Stimulated activated CD4-positive, alpha-beta T cell treated with anti-CD3 and anti-CD28 coated beads, TNF-alpha, amount 100 ng/mL, for 1 hour (primary cell): ENCODE measurements around the gene NPC1.
"Not testable (repeated sequence)": the region's sequence is repeated elsewhere in the genome, so short reads cannot be mapped to it uniquely, and the experiment has no call there.

ENCODE experiments used
- DNase-seq, 3 donors: peaks; one replicate each; pipeline ENCODE4 v3.0.0-alpha.2; 2020; ENCODE audit warnings: low read depth in 3 of 3, low spot score in 1 of 3

Gene NPC1

DNA sequence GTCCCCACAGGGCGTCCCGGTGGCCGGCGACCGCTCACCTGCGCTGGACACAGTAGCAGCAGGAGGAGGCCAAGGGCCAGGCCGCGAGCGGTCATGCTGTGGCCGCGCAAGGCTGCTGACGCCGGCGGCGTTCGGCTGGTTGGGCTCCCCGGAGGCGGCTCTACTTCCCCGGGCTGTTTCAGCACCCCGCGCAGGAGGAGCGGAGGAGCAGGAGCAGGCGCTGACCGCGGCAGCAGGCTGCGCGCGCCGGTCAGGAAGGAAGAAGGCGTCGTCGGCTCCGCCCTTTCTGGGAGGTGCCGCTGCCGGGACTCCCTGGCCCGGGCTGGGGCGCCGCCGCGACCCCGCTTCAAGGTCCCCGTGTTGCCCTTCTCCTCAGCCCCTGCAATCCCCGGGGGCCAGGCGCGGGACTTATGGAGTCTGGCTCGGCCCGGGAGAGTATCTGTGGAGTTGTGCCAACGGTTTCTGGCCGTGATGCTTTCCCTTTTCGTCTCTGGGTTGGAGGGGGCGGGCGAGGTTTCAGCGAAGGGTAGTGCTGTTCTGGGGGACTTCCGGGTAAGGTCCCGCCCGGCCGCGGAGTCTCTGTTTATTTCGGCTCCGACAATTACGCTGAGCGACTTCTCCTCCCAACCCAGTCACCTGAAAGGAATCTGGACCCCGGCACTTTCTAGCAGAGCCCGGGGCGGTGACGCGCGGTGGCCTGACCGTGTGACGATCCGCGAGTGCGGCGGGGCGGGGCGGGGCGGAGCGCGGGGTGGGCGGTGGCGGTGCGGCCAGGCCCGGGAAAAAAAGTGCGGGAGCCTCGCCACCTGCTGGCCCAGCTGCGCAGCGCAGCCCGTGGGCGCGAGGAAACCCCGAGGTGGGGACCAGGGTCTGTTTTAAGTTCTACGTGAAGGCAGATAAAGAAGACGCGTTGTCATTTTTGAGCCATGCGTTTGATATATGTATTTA, at the start of gene NPC1:
Gene NPC1 (minus strand): TSS at position 258 of the 948 bp plus-strand sequence. CDS start 163 bp downstream, at position 95.
- DNase-seq: peak; percentile 77 to 88 (median 84)

DNA sequence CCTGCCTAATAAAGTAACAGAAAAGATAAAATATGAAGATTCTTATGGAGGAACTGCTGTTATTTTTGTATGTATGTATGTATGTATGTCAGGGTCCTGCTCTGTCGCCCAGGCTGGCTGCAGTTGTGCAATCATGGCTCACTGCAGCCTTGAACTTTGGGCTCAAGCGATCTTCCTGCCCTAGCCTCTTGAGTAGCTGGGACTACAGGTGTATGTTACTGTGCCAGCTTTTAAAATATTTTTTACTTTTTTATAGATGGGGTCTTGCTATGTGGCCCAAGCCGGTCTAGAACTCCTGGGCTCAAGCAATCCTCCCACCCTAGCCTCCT, 49.7 kb upstream of the NPC1 start:
- no peak for DNase-seq

DNA sequence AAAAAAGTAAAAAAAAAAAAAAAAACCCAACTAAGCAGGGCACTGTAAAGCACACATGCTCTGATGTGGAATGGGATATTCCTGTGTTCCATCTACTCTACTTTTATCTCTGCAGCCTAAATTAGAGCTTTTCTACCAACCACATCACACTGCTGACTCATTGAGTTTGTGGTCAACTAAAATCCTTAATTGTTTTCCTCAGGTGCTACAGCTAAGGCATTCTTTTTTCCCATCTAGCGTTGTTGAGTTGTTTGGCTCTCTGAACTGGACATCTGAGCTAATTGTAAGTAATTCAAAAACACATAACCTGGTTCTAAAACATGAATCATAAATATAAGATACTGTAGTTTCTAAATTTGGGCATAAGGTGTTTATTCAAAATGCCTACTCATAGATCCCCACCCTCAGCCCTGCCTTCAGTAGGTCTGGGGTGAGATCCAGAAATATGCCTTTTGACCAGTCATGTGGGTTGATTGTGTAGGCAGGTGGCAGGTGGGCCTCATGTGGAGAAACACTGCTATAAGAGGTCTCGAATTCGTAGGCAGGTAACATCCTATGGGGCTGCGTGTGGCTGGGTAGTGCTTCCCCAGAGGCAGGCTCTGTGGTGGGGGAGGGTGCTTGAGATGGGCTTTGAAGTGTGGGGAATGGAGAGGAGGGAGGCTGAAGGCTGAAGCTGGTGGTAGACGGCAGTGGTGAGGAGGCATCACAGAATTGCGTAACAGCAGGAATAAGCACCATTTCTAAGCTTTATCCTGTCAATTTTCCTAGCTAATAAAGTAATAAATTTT, 49.2 kb upstream of the NPC1 start:
- no peak for DNase-seq

DNA sequence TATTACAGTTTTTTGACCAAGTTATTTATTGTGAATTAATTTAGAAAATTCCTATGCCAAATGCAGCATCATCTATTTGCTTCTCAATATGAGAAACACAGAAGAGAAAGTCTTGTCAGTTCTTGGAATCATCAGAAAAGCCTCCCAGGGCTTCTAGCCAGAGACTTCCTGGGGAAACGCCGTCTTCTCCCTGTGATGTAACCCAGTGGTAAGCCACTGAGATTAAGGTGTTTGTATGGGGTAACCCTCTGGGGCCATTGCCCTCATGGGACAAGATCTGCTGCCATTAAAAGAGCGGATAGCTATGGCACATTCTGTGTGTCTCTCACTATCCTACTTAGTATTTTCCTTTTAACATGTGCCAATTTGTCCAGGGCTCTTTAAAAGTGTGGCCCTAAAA, 48.4 kb upstream of the NPC1 start:
- DNase-seq: no peak

DNA sequence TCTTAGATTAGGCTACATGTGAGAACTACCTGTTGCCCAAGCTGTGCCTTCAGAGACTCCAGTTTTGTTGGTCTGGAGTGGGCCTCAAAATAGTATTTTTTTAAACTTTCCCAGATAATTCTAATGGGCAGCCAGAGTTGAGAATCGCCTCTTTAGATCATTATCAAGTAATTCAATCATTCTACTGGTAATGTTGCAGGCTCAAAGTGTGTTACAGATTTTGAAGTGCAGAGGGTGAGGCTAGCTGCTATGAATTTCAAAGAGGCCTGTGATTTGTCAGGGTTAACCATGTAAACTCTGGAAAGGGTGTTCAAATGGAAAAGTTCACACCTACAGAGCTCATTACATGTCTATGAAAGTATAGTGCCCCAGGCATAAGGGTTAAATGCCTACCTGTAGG, 46.3 kb upstream of the NPC1 start:
- DNase-seq: no peak

DNA sequence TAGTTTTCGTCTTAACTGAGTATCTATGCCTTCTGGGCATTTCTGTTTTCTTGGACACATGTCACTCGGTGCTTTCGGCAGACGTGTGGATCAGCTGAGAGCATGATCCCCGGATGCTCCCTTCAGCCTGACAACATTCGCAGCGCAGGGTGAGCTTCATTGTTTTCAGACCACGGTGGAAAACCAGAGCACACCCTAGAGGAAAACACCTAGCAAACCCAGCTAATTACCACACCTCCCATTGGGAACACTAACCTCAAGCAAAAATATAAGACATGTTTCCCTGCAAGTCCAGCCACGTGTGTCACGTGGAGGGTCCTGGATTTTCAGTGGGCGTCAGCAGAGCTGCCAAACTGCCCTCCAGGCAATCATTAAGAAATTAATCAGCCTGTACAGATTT, 45.4 kb upstream of the NPC1 start:
- no peak for DNase-seq

DNA sequence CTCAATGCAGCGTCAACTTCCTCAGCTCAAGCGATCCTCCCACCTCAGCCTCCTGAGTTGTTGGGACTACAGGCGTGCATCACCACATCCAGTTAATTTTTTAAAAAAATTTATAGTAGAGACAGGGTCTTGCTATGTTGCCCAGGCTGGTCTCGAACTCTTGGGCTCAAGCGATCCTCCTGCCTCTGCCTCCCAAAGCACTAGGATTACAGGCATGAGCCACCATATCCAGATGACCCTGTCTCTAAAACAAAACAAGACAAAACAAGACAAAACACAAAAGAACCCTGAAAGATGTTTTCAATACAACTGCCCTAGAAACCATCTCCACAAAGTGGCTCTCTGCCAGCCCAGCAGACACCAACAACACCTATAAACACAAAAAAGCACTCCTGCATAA, 45.0 kb upstream of the NPC1 start:
- DNase-seq: no peak

DNA sequence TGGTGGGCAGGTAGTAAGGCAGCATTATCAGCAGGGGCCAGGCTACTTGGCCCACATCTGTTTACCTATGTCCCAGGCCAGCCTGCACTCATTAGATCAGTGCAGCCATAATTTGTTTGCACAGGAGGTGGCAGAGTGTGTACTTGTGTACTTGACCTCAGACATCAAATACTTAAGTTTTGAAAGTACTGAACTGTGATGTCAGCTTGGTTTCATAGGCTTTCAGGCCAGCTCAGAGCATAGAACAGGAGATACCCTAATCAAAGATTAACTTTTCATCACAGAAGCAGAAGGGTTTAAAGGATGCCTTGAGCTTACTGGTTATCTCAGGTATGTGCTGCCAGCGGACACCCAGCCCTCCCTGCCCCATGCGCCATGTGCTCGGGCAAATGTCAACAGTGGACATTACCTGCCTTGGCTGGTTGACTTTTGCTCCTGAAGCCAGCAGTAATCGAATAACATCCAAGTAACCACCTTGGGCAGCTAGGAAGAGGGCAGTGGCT, 43.2 kb upstream of the NPC1 start:
- DNase-seq: no peak

DNA sequence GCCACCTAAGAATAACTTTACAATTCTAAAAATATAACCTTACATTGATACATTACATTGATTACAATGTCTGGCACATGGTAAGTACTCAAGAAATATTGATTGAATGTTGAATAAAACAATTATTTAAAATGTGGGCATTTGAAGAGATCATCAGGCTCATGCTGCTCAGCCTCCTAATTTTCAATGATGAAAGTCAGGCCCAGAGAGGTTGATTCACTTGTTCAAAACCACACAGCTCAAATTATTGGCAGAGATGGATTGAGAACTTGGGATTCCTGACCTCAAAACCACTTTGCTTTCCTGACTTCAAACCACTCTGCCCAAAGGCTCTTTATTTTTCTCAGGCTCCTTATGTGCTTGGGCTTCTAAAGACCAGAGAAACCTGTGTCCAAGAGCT, 41.7 kb upstream of the NPC1 start:
- no peak for DNase-seq

DNA sequence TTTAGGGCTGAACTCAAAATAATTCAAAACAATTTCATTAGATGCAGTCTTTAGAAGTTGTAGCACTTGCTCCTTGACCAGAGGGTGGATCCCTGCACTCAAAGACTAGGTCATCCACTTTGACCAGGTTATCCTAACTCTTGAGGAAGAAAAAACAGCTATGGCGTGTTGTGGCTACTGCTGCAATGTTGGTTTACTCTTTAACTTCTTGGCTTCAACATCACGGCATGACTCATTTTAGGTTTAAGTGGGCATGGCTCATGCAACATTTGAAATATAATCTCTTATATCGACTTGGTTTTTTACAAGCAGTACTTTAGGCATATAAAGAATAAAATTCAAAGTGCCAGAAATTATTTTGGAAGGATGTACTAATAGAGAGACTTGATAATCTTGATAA, 41.0 kb upstream of the NPC1 start:
- no peak for DNase-seq

DNA sequence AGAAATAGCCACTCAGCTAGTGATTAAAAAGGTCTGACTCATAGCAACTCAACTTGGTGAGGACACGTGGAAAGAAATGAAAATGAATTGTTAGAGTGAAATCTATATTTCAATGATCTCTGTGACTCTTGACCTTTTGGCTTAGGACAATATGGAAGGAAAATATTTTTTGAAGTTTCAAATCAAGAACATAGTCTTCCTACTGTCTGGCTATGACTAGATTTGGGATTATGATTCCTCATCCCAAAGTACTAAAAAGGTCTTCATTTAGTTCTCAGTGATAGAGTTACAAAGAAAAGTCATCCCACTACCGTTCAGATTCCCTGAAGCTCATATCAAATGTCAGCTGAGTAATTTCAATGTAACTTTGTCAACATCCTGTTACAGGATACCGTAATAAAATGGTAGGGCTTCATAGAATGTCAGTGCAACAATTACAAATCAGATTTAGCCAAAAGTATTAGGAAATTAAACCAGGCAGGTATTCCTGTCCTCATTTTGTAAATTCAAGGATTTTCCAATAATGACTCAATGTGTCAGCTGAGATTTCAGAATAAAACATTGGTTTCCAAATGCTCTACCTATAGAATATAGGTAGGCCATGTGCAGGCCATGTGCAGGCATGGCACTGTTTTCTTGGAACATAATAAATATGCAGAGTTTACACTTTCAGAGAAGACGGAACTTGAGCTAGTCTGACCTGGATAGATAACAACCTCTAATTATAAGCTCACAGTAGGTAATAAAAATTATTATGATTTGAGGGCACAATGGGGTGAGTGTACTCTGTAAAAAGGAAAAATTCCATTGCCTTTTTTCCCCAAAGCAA, 40.4 kb upstream of the NPC1 start:
- DNase-seq: no peak

DNA sequence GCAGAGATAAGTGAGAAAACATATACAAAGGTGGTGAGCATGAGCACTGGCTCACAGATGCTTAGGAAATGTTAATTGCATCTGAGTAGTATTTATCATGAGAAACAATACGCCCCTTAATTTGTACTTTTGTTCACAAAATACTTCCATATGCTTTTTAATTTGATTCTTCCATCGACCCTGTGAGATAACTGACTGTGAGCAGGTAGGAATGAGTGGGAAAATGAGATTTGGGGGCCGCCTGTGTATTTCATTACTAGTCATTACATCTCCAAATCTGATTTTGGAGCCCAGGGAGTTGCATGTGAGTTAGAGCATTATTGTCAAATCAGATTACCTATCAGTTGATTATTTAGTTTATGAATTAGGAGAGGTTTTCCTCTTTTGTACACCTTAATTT, 36.7 kb upstream of the NPC1 start:
- DNase-seq: no peak

DNA sequence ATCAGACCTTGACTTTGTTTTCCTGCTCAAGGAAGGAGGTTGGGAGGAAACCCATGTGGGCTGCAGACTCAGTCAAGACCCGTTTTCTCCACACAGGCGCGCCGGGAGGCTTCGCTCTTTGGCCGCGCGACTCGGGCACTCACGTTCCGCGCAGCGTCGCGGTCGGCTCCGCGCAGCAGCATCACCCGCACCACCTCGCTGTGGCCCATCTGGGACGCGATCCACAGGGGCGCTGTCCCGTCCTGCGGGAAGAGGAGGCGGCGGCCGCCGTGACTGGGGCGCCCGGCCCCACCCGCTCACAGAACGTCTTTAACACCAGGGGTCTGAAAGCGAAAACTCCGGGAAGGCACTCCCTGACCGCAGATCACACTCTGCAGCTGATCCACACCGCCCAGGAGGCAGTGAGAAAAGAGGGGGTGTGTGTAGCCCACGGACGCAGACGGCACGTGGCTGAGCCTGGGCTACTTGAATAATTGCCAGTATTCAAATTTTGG, 33.1 kb upstream of the NPC1 start:
- no peak for DNase-seq

DNA sequence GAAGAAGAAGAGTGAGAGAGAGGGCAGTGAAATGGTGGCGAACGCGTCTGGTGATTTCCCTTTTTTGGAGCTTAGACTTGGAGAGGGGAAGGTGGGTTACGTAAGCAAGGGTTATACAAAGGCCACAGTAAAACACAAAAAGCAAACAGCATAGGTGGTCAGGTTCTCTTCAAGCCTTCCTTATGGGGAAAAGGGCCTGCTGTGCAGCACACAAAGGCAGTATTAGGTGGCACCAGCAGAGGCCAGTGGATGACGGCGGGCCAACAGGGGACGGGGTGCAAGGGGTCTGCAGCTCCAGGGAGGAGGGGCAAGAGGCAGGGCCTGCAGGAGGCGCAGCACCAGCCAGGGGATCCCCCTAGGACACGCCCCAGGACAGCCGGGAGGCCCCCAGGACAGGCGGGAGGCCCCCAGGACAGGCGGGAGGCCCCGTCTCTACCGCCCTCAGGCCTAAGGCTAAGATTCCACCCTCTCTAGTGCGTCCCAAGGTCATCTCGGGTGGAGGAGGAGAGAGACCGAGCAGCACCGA, 32.6 kb upstream of the NPC1 start:
- no peak for DNase-seq

DNA sequence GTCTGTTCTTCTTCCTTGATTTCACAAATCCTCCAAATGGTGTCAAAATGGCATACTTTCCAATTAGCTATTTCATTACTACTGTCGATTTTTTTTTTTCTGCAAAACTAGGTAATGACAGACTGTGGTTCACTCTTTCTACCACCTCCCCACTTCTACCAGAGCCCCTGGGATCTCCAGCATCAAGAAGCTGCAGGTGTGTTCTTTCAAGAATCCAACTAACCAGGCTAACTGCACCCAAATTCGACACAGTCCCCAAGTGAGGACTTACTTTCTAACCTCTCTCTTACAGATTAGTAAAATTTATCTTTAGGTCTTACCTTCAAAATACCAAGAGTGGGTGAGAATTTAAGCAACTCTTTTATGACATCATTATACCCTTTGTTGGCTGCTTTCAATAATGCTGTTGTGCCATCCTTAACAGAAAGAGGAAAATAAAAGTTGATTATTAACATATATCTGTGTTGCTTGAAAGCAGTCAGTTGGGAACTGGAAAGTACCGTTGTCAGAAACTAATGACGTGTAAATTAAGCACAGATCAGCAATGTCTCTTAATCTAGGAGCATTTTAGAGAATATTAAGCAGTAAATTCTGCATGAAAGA, 31.2 kb upstream of the NPC1 start:
- DNase-seq: no peak

DNA sequence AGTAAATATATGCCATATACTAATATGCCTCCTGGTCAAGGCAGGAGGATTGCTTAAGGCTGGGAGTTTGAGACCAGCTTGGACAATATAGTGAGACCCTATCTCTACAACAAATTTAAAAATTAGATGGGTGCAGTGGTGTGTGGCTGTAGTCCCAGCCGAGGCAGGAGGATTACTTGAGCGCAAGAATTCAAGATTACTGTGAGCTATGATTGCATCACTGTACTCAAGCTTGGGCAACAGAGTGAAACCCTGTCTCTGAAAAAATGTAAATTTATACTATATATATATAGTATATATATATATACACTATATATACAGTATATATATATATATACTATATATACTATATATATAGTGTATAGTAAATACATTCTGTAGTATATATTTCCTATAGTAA, 30.0 kb upstream of the NPC1 start:
- no peak for DNase-seq

DNA sequence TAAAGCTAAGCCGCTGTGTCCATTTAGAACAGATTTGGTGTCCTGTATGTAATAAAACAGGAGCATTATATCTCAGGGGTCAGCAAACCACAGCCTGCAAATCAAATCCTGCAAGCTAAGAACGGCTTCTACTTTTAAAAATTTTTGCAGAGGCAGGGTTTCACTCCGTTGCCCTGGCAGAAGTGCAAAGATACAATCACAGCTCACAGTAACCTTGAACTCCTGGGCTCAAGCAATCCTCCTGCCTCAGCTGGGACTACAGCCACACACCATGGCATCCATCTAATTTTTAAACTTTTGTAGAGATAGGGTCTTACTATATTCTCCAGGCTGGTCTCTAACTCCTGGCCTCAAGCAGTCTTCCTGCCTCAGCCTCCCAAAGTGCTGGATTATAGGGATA, 28.6 kb upstream of the NPC1 start:
- no peak for DNase-seq

DNA sequence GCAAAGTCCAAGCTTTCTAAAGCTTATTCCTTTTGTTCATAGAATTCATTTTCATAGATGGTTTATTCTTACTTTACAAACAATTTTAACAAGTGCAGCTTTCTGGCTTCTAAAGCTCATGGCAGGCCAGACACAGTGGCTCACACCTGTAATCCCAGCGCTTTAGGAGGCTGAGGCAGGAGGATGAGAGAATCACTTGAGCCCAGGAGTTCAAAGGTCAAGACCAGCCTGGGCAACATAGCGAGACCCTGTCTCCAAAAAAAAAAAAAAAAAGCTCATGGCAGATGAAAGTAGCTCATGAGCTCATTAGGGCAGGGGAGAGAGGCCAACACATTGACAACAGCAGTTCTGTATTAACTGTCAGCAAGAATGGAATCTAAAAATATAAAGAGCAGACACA, 28.1 kb upstream of the NPC1 start:
- DNase-seq: no peak

DNA sequence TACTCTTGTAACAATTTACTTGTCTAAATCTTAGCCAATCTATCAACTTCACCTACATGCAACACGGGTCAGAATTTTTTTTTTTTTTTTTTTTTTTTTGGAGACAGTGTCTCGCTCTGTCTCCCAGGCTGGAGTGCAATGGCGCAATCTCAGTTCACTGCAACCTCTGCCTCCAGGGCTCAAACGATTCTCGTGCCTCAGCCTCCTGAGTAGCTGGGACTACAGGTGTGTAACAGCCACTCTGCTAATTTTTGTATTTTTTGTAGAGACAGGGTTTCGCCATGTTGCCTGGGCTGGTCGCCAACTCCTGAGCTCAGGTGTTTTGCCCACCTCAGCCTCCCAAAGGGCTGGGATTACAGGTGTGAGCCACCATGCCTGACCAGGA, 26.8 kb upstream of the NPC1 start:
- DNase-seq: not testable (repeated sequence)

DNA sequence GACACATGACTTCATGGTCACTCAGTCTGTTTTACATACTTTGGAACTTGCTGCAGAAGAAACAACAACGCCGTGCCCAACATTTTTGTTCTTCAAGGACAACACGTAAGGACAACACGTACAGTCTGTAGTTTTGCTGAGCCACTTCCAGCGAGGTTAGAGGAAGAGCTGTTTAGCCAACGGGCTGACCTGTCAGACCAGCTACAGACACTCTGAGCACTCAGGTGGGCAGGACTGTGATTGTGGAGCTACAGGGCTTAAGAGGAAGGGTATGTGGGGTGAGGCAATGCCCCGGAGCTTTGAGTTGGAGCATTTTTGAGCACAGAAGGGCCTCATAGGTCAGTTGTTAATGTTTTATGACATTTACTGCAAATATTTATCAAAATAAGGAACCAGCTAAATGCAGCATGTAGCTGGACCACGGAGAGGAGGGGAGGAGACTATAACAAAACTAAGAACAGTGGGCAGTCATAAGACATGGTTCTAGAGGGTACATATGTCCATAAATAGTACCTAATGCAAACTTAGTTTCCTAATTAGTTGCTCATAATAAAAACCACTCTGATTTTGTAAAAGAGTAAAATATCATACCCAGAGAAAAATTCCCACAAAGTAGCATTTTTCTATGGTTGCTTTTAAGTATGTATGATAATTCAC, 26.3 kb upstream of the NPC1 start:
- DNase-seq: no peak
